Endothelial cell of umbilical vein (primary cell): Measurements from ENCODE around the gene ATXN1. TPM values are rescaled to one million over a fixed set of nuclear protein-coding genes. Genes with fewer than 3 reads are reported as not detected.

Experiments used
- BruUV-seq: library from RNA; stranded (reverse); fragments of 400-500 nt; replicated peaks from 2 replicates; lab custom pipeline; 2021; lab: Mats Ljungman, UMichigan
- CTCF ChIA-PET: fragments of 300-600, 350-600 bp; sonication (Branson Sonifier 250); formaldehyde crosslinking; loops from one replicate; lab custom pipeline; 2021; ENCODE audit warnings: antibody characterized with exemption, inconsistent platforms; lab: Charles Lee
- POLR2A ChIA-PET: fragments of 300-600, 350-600 bp; sonication (Branson Sonifier 250); formaldehyde crosslinking; loops from one replicate; lab custom pipeline; 2021; ENCODE audit warnings: antibody characterized with exemption, inconsistent platforms; lab: Charles Lee
- DNase-seq: peaks from one replicate; pipeline ENCODE4 v3.0.0-alpha.2; 2011; ENCODE audit warnings: low read depth, low spot score
- FAIRE-seq: peaks from 2 replicates; lab custom pipeline; 2011; peaks lifted over from hg19 to GRCh38; lab: Jason Lieb, UNC
- H2AFZ ChIP-seq: 2 replicates; pipeline ENCODE4 v1.6.0; 2012; ENCODE audit warnings: low read depth, low read length, control low read depth, inconsistent platforms
- H3K27ac ChIP-seq: 2 replicates; pipeline ENCODE4 v1.5.1; 2011; ENCODE audit warnings: low read depth, mild to moderate bottlenecking, control low read depth, low read length, moderate library complexity; ENCODE audit not compliant: insufficient read depth
- H3K27me3 ChIP-seq, 2 experiments: 2 replicates each; pipeline versions ENCODE4 v1.6.0 to v1.6.1; 2011; ENCODE audit warnings: low read length in 2 of 2, mixed read lengths in 1 of 2; ENCODE audit not compliant: control insufficient read depth in 2 of 2, insufficient read depth in 2 of 2
- H3K36me3 ChIP-seq, 2 experiments: 2 replicates in 1 of 2; 3 replicates in 1 of 2; pipeline ENCODE4 v1.5.1; 2011; ENCODE audit warnings: low read length in 2 of 2, mild to moderate bottlenecking in 1 of 2, moderate library complexity in 1 of 2; ENCODE audit not compliant: control insufficient read depth in 2 of 2, insufficient read depth in 2 of 2; ENCODE audit errors: extremely low read depth in 1 of 2
- H3K4me1 ChIP-seq: 3 replicates; pipeline ENCODE4 v1.5.1; 2011; ENCODE audit warnings: mild to moderate bottlenecking, low read length; ENCODE audit not compliant: control insufficient read depth, insufficient read depth; ENCODE audit errors: extremely low read depth
- H3K4me2 ChIP-seq: 2 replicates; pipeline ENCODE4 v1.6.1; 2011; ENCODE audit warnings: low read length, control low read depth, mixed read lengths; ENCODE audit not compliant: insufficient read depth
- H3K4me3 ChIP-seq, 3 experiments: fragments of 200-600 bp in 1 of 3; sonication (generic), shearing (Covaris generic) in 1 of 3; replicated peaks in 1 of 3; 2 replicates each; pipeline ENCODE4 v1.5.1; 2011 to 2016; ENCODE audit warnings: control low read depth in 3 of 3, low read length in 3 of 3, mild to moderate bottlenecking in 2 of 3, inconsistent platforms in 1 of 3, low read depth in 1 of 3, moderate library complexity in 1 of 3; ENCODE audit not compliant: insufficient read depth in 1 of 3
- H3K79me2 ChIP-seq: 2 replicates; pipeline ENCODE4 v1.6.0; 2012; ENCODE audit warnings: low read length, inconsistent platforms; ENCODE audit not compliant: control insufficient read depth, insufficient read depth
- H3K9ac ChIP-seq: replicated peaks from 2 replicates; pipeline ENCODE3; 2011; ENCODE audit warnings: low read length, control low read depth; ENCODE audit not compliant: insufficient read depth; ENCODE audit errors: extremely low read depth
- H3K9me1 ChIP-seq: replicated peaks from 3 replicates; pipeline ENCODE4 v1.6.0; 2011; ENCODE audit warnings: mild to moderate bottlenecking, low read length; ENCODE audit not compliant: control insufficient read depth, insufficient read depth; ENCODE audit errors: extremely low read depth
- H3K9me3 ChIP-seq: replicated peaks from 2 replicates; pipeline ENCODE4 v1.5.1; 2012; ENCODE audit warnings: low read length, inconsistent platforms; ENCODE audit not compliant: control insufficient read depth, insufficient read depth
- H4K20me1 ChIP-seq: replicated peaks from 2 replicates; pipeline ENCODE3; 2011; ENCODE audit warnings: mild to moderate bottlenecking, low read length; ENCODE audit not compliant: control insufficient read depth, insufficient read depth; ENCODE audit errors: extremely low read depth
- CTCF ChIP-seq, 2 donors: IDR thresholded peaks; 1 replicate in 1 of 2; 2 replicates in 1 of 2; pipeline ENCODE4 v1.5.1; 2011; ENCODE audit warnings: low read length in 2 of 2, mild to moderate bottlenecking in 2 of 2, moderate library complexity in 2 of 2, control low read depth in 1 of 2, inconsistent platforms in 1 of 2, low read depth in 1 of 2; ENCODE audit not compliant: insufficient read depth in 1 of 2; ENCODE audit errors: extremely low read depth in 1 of 2
- EZH2 ChIP-seq: IDR thresholded peaks from 2 replicates; pipeline ENCODE4 v1.6.1; 2012; ENCODE audit warnings: borderline replicate concordance, low read depth, mild to moderate bottlenecking, moderate library complexity, low read length, inconsistent platforms; ENCODE audit not compliant: severe bottlenecking
- FOS ChIP-seq: IDR thresholded peaks from 2 replicates; pipeline ENCODE4 v1.6.1; 2011; ENCODE audit warnings: mild to moderate bottlenecking, low read length, moderate library complexity, borderline replicate concordance; ENCODE audit not compliant: insufficient read depth
- GATA2 ChIP-seq: IDR thresholded peaks from 2 replicates; pipeline ENCODE4 v1.7.0; 2011; ENCODE audit warnings: low read depth, mild to moderate bottlenecking, moderate library complexity, mixed read lengths, low read length; ENCODE audit not compliant: insufficient read length, insufficient read depth
- JUN ChIP-seq: IDR thresholded peaks from 2 replicates; pipeline ENCODE4 v1.6.1; 2011; ENCODE audit warnings: borderline replicate concordance, low read depth; ENCODE audit not compliant: insufficient read length, insufficient read depth
- MAX ChIP-seq: IDR thresholded peaks from 2 replicates; pipeline ENCODE4 v1.6.1; 2011; ENCODE audit not compliant: insufficient read depth, insufficient read length
- MYC ChIP-seq: IDR thresholded peaks from one replicate; pipeline ENCODE4 v1.6.1; 2011; ENCODE audit warnings: mild to moderate bottlenecking, low read depth, low read length
- POLR2AphosphoS5 ChIP-seq: IDR thresholded peaks from 2 replicates; pipeline ENCODE4 v1.6.1; 2012; ENCODE audit warnings: low read depth, mild to moderate bottlenecking, control low read depth, low read length, moderate library complexity; ENCODE audit not compliant: insufficient read depth
- dilution Hi-C: fragments of 300-500 bp; cut with MboI; formaldehyde crosslinking; loops from one replicate; pipeline ENCODE4 v1.15.0; 2019; ENCODE audit warnings: low sequenced_read_pairs; ENCODE audit not compliant: extremely low pct_ligation_motif_present
- intact Hi-C: fragments of 100-400 bp; cut with micrococcal nuclease; formaldehyde crosslinking; loops from one replicate; pipeline ENCODE4 v1.10.0; 2022
- polyA plus RNA-seq, 4 experiments: library from polyadenylated mRNA; depleted of rRNA in 3 of 4; stranded (reverse) in 3 of 4; unstranded in 1 of 4; fragments of >200 nt; gene quantifications; 2 replicates each; pipeline versions ENCODE4 v1.2.1 to v1.2.3, GENCODE V29; 2011 to 2012; ENCODE audit warnings: missing spikeins in 1 of 4
- total RNA-seq: library from RNA; stranded (reverse); gene quantifications from 2 replicates; pipeline ENCODE4 v1.2.3, GENCODE V29; 2021

ATXN1 gene
- total and polyA plus RNA-seq, 2 donors (not counting 3 experiments of a cell fraction or from before 2014, with no cell fraction given), result 16.4 to 33.0 TPM

DNA sequence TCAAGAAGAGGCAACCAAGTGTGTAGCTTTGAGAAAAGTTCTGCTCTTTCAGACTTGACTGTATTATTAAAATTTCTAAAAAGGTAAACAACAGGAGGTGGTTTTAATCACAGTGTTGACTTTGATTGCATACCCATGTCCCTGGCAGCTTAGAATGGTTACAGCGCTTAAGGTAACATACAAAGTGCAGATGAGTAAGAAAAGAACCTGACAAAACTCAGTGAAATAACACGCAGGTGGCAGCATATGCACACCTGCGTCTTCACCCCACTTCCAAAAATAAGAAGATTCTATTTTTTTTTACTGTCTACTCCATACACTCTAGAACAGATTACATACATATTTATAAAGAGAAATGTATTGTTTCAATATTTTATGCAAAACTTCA lies 289.4 kb downstream of the ATXN1 start:
- Histone ChIP-seq H3K79me2 (no peaks in the 10 kb centered on the region), H3K36me3 (peaks cover 0 to 1% of the 10 kb centered on the region in 2 experiments), H3K27ac (no peak overlapping the region), H2AFZ (no peak overlapping the region), H3K27me3 (no peaks in the 10 kb centered on the region), H3K9me1 (no peaks in the 10 kb centered on the region), H3K4me2 (no peak overlapping the region), H3K9ac (no peak overlapping the region), H3K9me3 (no peaks in the 10 kb centered on the region), H3K4me1 (peaks cover 4% of the 10 kb centered on the region), H3K4me3 (no peak overlapping the region), H4K20me1 (no peaks in the 10 kb centered on the region)
- intact Hi-C loops, result no loop called here
- TF ChIP-seq EZH2 (no peak), POLR2AphosphoS5 (no peak), FOS (no peak), MAX (no peak), CTCF (IDR thresholded peaks at IDR 0.05; ENCODE audit: extremely low read depth in 1 of 2, insufficient read depth in 1 of 2, low read depth in 1 of 2, low read length in 2 of 2) (no peak), JUN (no peak), GATA2 (no peak), MYC (no peak)
- POLR2A ChIA-PET, result no interaction called here
- FAIRE-seq, result no peak
- dilution Hi-C loops, result no loop called here
- DNase-seq, result no peak
- CTCF ChIA-PET, result interaction anchor here (1.2 kb wide), 1 partner anchor 13 kb away, joined by 3 read pairs; no protein-coding TSS in a partner anchor
- BruUV-seq, result no TSS peak
